ENCODE data around the gene PTGER3.
A peak's percentile ranks its signal among the peaks of the same experiment; 100 is the strongest.

The PTGER3 gene

GRCh38 chr1:71047635-71048607, at the start of gene PTGER3:
PTGER3 (minus strand) TSS chr1:71047816; CDS start chr1:71047577, 239 bp downstream.
- peak in 1 of 4 experiments; percentile 32 for DNase-seq

DNA sequence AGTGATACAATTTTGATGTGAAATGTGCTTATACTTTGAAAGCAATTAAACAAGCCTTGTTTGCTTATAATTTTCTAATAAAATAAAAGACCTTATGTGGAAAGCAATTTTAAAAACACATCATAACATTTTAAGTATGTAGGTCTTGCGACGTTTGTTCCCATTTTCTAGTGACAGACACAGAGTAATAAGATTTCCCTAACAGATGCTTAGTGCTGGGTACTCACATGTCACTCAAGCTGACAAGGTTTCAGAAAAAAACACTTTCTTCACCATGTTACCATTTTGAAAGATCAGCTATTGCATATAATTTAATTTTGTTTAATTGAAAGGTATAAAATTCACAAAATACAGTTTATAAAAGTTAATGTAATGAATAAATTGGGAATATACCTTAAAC, 47.3 kb upstream of the PTGER3 start:
- DNase-seq = no peak

DNA sequence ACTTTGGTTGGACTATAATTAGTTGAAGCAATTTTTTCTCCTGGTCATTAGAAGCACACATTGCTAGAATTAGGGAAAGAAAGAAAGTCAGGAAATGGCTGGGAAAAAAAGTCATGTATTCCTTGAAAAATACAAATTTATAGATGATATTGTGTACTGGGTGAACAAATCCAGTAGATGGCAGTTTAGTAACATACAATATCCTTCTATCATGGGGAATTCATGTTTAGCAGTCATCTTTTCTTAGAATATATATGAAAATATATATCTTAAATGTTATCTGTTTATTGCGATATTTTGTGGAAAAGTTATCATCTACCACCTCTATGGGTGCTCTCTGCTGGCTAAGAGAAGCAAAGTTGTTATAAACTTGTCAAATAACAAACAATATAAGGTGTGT, 46.3 kb upstream of the PTGER3 start:
- DNase-seq = no peak

- DNase-seq = no peak
These were observed 42.1 kb upstream of the PTGER3 start for GRCh38 chr1:71089536-71090270.

- DNase-seq = no peak
These were observed 41.1 kb upstream of the PTGER3 start for GRCh38 chr1:71088645-71089287.

DNA sequence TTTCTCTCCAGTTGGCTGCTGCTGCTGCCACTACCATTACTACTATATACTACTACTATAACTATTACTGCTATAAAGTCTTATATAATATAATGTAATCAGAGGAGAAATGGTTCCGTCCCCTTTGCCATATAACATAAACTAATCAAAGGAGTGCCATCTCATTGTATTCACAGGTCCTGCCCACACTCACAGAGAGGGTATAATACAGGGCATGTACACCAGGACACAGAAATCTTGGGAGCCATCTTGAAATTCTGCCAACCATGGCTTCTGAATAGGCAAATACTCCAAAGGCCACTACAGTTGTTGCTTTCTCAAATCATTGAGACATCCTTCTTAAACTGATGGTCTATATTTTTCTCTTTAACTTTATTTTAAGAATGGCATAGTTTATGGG, 40.1 kb upstream of the PTGER3 start:
- no peak for DNase-seq

GRCh38 chr1:71087060-71087459, 39.4 kb upstream of the PTGER3 start:
- no peak for DNase-seq

DNA sequence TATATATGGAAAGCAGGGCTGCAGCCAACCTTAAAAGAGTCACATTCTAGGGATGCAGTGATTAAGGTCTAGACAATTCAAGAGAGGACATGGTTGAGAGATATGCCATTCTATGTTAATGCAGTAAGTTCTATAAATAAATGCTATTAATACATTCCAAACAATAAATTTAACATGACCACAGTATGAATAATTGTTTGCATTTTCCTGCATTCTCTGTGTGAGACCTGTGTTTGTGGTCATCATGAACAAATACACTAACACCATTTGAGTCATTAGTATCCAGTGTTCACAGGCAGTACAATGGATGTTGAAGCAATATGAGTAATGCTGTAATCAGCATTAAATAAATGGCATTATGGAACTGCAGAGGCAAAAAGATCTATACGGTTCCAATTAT, 38.7 kb upstream of the PTGER3 start:
- no peak for DNase-seq

DNA sequence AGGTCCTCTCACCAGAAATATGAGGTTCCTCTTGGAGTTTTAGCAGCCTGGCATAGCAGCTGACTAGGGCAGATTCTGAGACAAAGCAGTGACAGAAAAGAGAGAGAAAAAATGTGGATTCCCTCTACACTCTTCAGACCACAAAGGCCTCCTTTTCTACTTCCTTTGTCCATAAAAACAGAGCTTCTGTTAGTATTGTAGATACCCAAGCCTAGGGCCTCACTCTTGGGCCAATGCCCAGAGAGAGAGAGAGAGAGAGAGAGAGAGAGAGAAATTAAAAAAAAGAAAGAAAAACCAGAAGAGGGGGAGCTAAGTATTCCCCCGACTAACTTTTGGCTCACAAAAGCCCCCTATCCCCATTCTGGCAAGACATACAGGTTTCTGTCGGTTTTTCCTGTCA, 35.7 kb upstream of the PTGER3 start:
- no peak for DNase-seq

DNA sequence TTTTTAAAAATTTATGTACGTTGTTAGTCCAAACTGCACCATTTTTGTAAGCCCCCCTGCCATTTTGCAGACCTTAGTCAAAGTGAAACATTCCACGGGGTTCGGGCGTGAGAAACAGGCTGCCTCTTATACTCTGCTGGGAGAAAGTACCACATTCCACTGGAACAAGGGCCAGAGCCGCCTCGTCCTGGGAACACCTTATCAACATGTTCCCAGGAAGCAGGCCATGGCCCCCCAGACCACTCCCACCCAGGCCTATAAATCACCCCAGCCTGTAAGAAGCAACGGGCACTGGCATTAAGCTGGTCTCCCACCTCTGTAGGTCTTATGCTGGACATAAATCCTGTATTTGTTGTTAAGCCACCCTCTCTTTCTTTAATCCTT, 34.1 kb upstream of the PTGER3 start:
- no peak for DNase-seq

GRCh38 chr1:71080739-71081696, 33.4 kb upstream of the PTGER3 start, which contains the start of gene ZRANB2:
ZRANB2 (minus strand) TSS chr1:71081035; CDS start chr1:71080995, 40 bp downstream.
- peak; percentile 70 to 87 (median 80) for DNase-seq

DNA sequence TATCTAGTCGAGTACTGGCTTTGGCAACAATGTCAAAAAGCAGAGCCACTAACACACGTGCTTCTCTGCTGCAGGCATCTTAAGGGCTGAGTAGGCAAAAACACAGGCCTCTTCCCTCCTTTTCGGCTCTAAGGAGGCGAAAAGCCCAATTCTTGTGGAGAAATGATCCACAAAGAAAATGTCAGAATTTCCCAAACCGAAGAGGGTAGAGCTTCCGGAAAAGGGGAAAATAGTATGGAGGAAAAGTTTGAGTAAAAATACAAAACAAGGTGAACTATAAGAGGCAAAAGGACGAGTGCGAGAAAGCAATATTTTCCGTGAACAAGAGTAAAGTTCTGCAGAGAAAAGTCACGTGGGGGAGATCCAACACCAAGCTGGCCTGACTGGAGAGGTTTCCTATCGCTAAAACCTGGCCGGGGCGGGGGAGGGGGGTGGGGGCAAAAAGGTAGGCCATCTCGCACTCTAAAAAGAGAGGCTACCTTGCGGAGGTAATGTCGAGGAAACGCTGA, 32.7 kb upstream of the PTGER3 start:
- DNase-seq = peak in 2 of 4 experiments; percentile 19 to 32

- no peak for DNase-seq
These were observed 27.1 kb upstream of the PTGER3 start for GRCh38 chr1:71074681-71075080.

- no peak for DNase-seq
These were observed 24.7 kb upstream of the PTGER3 start for GRCh38 chr1:71072273-71072672.

DNA sequence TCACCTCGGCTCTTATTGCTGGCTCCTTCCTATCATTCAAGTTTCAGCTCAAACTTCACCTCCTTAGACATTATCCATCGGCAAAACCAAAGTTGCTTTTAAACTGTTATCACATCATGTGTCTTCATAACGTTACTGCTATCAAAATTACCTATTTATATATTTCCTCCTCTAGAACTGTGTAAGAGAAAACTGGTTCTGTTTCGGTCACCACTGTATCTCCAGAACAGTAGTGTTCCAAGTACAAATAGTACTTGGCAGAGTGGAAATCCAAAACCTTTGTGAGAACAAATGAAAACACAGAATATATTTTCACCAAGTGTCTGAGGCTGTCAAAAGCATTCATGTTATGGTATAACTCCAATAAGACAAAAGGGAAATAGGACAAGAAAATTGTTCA, 24.1 kb upstream of the PTGER3 start:
- no peak for DNase-seq

DNA sequence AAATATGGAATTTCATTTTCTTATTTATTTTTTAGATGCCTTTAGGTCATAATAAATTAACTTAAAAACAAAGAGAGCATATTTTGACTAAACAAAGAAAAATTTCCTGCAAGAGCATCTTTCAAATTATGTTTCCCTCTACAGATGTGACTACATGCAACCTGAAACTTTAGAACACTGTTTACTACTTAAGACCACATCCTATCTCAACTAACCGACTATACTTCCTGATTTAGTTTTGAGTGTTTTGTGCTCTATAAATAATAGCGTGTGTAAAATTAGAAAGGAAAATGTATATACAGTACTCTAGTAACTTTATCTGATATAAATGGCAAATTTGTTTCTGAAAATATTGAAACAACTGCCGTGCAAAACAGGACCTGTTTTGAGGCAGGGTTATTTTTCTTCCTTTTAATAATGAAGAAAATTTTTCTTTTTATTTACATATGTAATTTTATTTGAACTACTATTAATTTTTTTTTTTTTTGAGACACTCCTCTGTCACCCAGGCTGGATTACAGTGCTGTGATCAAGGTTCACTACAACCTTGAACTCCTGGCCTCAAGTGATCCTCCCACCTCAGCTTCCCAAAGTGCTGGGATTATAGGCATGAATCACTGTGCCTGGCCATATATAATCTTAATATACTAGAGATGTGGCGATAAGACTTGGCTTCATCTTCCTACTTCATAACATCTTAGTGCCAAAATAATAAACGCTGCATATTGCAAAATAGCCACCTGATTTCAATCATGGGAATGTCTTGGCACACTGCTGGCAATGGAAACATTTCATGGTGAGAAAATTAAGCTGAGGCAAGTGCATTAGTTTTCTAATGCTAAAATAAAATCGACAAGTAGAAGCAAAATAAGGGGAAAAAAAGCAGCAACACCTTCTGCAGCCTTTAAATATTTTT, 21.0 kb upstream of the PTGER3 start:
- no peak for DNase-seq

DNA sequence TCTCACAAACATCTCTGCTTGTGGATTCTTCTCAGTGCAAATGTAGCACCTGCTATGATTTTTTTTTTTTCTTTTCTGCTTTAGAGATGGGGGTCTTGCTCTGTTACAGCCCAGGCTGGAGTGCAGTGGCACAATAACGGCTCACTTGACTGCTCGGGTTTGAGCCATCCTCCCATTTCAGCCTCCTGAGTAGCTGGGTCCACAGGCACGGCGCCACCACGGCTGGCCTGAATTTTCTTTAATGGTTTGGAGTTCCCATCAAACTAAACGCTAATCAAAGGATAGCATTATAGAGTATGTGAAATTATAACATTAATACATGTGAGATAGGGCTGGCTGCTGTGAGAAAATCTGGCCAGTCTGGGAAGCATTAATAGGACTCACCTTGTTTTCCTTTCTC, 7.2 kb upstream of the PTGER3 start:
- no peak for DNase-seq

DNA sequence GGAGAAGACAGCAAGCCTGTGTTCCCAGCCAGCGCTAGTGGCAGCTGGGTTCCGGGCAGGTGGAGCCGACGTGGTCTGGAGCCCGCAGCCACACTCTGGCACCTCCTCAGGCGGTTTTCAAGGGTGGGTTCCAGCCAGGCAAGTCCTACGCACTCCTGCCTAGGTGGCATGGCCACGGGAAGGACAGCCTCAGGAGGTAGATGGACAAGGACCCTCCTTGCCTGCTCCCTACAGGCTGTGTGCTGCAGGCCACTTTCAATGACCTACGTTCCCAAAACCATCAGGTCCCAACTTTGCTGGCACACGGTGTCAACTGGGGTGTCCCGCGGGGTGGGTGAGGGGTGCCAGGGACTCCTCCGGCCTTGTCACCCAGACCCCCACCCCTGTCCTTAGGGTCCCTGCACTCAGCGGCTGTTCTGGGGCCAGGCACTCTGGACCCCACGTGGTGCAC, 6.7 kb upstream of the PTGER3 start:
- DNase-seq = no peak

- DNase-seq = no peak
These were observed 6.1 kb upstream of the PTGER3 start for GRCh38 chr1:71053758-71054157.

GRCh38 chr1:71053146-71053545, 5.5 kb upstream of the PTGER3 start:
- no peak for DNase-seq

Data from activated naive CD4-positive, alpha-beta T cell (primary cell).